ENCODE results near the gene ZNF253.
"Not testable (repeated sequence)": the region's sequence is repeated elsewhere in the genome, so short reads cannot be mapped to it uniquely, and the experiment has no call there.

Gene ZNF253

DNA sequence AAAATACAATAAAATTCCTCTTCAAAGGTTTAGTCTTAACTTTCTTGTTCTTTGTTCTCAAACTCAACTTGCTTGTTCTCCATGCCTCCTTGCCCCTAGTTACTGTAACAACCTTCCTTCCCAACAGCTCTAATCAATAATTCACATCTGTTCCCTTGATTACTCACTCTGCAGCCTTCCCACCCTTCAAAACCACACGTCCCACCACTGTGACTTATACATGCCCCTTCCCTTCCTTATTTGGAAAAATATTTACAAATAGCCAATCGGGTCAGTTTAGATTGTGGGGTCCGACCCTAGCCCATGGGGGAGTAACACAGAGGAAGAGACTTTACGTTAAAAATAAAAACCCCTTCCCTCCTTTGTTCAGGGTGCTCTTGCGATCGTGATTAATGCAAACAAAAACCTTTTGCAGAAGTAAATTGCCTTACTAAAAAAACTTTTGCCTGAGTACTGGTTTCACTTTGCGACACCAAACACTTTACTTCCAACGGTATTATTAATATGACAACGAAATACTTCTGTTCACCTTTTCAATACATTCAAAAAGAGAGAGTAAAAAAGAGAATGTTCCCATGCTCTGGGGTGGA lies 34.6 kb downstream of the ZNF253 start:
- no peak for DNase-seq (ENCODE audit: low read depth)
- H3K4me3 ChIP-seq (ENCODE audit: low read depth, low read length), result peak overlapping the region; percentile 86
- TF ChIP-seq, protein P1, sequence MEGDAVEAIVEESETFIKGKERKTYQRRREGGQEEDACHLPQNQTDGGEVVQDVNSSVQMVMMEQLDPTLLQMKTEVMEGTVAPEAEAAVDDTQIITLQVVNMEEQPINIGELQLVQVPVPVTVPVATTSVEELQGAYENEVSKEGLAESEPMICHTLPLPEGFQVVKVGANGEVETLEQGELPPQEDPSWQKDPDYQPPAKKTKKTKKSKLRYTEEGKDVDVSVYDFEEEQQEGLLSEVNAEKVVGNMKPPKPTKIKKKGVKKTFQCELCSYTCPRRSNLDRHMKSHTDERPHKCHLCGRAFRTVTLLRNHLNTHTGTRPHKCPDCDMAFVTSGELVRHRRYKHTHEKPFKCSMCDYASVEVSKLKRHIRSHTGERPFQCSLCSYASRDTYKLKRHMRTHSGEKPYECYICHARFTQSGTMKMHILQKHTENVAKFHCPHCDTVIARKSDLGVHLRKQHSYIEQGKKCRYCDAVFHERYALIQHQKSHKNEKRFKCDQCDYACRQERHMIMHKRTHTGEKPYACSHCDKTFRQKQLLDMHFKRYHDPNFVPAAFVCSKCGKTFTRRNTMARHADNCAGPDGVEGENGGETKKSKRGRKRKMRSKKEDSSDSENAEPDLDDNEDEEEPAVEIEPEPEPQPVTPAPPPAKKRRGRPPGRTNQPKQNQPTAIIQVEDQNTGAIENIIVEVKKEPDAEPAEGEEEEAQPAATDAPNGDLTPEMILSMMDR (IDR thresholded peaks at IDR 0.05; ENCODE audit: low read depth, low read length, missing control alignments), result no peak

DNA sequence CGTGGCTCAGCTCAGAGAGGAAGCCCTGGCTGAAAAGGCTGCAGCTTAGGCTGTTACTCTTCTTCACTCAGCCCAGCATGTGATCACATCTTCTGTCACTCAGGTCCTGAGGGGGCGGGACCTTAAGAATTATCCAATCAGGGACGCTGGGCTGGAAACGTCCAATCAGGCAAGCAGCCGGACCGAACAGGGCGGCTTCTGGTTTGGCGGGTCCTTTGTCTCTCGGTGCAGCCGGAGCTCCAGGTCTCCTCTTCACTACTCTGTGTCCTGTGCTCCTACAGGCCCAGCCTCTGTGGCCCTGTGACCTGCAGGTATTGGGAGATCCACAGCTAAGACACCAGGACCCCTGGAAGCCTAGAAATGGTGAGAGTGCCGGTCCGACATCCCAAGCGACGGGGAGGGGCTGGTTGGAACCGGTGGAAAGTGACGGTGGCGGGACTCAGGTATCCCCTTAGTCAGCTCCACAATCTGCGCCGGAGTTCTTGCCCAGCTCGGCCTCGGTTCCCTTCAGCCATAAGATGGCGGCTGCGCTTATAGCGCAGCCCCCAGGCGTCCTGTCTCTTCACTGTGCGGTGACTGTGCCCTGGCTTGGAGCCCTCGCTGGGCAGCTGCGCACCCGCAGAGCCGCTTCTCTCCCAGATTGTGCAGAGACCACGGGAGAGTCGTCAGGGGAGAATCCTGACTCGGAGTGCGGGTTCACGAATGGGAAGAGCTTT lies 35.2 kb downstream of the ZNF253 start, which contains the start of gene ZNF93:
Gene ZNF93 (plus strand): TSS at position 218 of the 716 bp plus-strand sequence. CDS start 143 bp downstream, at position 361.
- TF ChIP-seq, protein P1 (IDR thresholded peaks at IDR 0.05; ENCODE audit: low read depth, low read length, missing control alignments), result no peak
- peak; percentile 94 for DNase-seq (ENCODE audit: low read depth)
- peak within 1 kb of the TSS; percentile 86 for H3K4me3 ChIP-seq (ENCODE audit: low read depth, low read length)

DNA sequence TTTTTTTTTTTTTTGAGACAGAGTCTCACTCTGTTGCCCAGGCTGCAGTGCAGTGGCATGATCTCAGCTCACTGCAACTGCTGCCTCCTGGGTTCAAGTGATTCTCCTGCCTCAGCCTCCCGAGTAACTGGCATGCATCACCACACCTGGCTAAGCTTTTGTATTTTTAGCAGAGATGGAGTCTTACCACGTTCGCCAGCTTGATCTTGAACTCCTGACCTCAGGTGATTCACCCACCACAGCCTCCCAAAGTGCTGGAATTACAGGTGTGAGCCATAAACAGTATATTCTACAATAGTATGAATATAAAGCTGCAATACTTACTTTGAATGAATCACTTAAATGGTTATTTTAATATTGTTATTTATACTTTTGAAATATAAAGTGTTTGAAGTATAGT lies 41.9 kb downstream of the ZNF253 start:
- DNase-seq (ENCODE audit: low read depth); H3K4me3 ChIP-seq (ENCODE audit: low read depth, low read length): not testable (repeated sequence)

DNA sequence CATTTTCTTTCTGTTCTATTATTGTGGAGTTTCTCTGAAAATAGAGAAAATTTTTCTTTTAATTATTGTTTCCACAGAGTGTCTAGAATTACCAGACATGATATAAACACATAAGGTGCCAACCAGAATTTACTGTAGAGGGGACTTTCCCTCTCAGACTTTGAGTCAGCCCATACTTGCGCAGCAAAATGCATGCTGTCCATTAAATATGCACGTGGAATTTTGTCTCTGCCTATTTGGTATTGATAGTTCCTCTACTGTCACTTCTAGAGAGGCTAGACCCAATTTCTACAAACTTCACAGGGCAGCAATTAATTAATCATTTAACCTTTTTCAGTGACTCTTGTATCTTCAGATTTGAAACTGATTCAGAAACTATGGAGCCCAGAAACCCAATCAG lies 44.0 kb downstream of the ZNF253 start:
- H3K4me3 ChIP-seq (ENCODE audit: low read depth, low read length), result no peak overlapping the region
- TF ChIP-seq, protein P1 (IDR thresholded peaks at IDR 0.05; ENCODE audit: low read depth, low read length, missing control alignments), result no peak
- DNase-seq (ENCODE audit: low read depth), result no peak

DNA sequence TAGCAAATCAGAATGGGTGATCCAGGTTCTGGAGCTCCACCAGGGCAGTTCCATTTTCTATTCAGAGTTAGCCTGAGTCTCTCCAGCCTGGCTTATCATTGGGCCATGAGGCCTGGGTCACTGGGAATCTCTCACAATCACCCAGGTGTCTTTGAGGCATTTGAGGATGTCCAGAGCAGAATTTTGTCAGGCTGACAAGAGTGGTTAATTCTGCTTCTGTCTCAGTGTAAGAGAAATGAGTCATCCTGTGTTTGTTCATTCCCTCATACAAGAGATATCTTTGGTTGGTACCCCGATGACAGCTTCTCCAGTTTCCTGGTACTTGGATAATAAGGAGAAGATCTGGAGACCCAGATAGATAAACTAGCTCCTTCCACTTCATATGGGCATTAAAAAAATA lies 45.5 kb downstream of the ZNF253 start:
- no peak overlapping the region for H3K4me3 ChIP-seq (ENCODE audit: low read depth, low read length)
- TF ChIP-seq, protein P1 (IDR thresholded peaks at IDR 0.05; ENCODE audit: low read depth, low read length, missing control alignments), result no peak
- no peak for DNase-seq (ENCODE audit: low read depth)

DNA sequence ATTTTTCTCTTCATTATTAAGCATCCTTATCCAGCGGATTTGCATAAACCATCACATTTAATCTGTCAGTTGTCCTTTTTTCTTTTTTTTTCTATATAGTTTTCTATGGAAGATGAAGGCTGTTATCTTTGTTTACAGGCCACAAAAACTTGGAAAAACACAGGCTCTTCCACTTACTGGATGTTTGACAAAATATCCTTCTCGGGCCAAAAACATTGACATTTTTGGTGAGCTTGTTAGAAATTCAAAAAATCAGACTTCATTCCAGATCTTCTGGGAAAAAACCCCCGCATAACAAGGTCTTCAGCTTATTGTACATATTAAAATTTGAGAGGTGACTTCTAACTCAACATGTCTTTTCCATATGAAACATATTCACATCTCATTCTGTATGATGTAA lies 48.9 kb downstream of the ZNF253 start:
- TF ChIP-seq, protein P1 (IDR thresholded peaks at IDR 0.05; ENCODE audit: low read depth, low read length, missing control alignments), result no peak
- DNase-seq (ENCODE audit: low read depth), result no peak
- no peak overlapping the region for H3K4me3 ChIP-seq (ENCODE audit: low read depth, low read length)

DNA sequence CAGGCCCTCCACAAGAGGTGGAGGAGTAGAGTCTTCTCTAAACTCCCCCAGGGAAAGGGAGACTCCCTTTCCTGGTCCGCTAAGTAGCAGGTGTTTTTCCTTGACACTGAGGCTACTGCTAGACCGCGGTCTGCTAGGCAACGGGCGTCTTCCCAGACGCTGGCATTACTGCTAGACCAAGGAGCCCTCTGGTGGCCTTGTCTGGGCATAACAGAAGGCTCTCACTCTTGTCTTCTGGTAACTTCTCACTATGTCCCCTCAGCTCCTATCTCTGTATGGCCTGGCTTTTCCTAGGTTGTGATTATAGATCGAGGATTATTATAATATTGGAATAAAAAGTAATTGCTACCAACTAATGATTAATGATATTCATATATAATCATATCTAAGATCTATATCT lies 64.7 kb downstream of the ZNF253 start:
- TF ChIP-seq, protein P1 (IDR thresholded peaks at IDR 0.05; ENCODE audit: low read depth, low read length, missing control alignments), result peak; percentile 14
- DNase-seq (ENCODE audit: low read depth); H3K4me3 ChIP-seq (ENCODE audit: low read depth, low read length): not testable (repeated sequence)

DNA sequence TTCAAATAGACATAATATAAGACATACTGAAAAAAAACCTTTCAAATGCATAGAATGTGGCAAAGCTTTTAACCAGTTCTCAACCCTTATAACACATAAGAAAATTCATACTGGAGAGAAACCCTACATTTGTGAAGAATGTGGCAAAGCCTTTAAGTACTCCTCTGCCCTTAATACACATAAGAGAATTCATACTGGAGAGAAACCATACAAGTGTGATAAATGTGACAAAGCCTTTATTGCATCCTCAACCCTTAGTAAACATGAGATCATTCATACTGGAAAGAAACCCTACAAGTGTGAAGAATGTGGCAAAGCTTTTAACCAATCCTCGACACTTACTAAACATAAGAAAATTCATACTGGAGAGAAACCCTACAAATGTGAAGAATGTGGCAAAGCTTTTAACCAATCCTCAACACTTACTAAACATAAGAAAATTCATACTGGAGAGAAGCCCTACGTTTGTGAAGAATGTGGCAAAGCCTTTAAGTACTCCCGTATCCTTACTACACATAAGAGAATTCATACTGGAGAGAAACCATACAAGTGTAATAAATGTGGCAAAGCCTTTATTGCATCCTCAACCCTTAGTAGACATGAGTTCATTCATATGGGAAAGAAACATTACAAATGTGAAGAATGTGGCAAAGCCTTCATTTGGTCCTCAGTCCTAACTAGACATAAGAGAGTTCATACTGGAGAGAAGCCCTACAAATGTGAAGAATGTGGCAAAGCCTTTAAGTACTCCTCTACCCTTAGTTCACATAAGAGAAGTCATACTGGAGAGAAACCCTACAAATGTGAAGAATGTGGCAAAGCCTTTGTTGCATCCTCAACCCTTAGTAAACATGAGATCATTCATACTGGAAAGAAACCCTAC lies 68.0 kb downstream of the ZNF253 start:
- H3K4me3 ChIP-seq (ENCODE audit: low read depth, low read length); DNase-seq (ENCODE audit: low read depth): not testable (repeated sequence)

Measured in GM12864 (cell line).